ENCODE measurements around the gene TLL1.

GRCh38 chr4:165874072-165874790 lies 1.2 kb downstream of the TLL1 start:
- TF ChIP-seq, protein P1, sequence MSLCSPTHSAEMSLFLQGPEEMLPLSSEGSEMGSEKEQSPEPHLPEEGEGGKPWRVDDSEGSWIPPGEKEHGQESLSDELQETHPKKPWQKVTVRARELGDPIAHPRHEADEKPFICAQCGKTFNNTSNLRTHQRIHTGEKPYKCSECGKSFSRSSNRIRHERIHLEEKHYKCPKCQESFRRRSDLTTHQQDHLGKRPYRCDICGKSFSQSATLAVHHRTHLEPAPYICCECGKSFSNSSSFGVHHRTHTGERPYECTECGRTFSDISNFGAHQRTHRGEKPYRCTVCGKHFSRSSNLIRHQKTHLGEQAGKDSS (CRISPR knock-in tag; IDR thresholded peaks at IDR 0.05; ENCODE audit: borderline replicate concordance, low read depth): no peak
- TF ChIP-seq, protein P2, sequence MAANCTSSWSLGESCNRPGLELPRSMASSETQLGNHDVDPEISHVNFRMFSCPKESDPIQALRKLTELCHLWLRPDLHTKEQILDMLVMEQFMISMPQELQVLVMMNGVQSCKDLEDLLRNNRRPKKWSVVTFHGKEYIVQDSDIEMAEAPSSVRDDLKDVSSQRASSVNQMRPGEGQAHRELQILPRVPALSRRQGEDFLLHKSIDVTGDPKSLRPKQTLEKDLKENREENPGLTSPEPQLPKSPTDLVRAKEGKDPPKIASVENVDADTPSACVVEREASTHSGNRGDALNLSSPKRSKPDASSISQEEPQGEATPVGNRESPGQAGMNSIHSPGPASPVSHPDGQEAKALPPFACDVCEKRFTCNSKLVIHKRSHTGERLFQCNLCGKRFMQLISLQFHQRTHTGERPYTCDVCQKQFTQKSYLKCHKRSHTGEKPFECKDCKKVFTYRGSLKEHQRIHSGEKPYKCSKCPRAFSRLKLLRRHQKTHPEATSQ (CRISPR knock-in tag; IDR thresholded peaks at IDR 0.05; ENCODE audit: borderline replicate concordance): no peak
- TF ChIP-seq AGO2 (optimal IDR thresholded peaks at IDR 0.05; ENCODE audit: low read depth, low read length): no peak

All from HepG2 (cell line).